GM12864 (cell line): ENCODE data around the gene GIPC3.

Experiments used
- DNase-seq: peaks from one replicate; pipeline ENCODE4 v3.0.0-alpha.2; 2011; ENCODE audit warnings: low read depth
- H3K4me3 ChIP-seq: 2 replicates; pipeline ENCODE4 v1.5.1; 2011; ENCODE audit warnings: mild to moderate bottlenecking, low read depth, low read length, control low read depth
- TF ChIP-seq, protein P1 (sequence below): IDR thresholded peaks from 2 replicates; pipeline ENCODE4 v1.5.1; 2011; ENCODE audit warnings: low read depth, mild to moderate bottlenecking, moderate library complexity, low read length, control low read depth, inconsistent platforms; ENCODE audit errors: missing control alignments

GIPC3 gene

DNA sequence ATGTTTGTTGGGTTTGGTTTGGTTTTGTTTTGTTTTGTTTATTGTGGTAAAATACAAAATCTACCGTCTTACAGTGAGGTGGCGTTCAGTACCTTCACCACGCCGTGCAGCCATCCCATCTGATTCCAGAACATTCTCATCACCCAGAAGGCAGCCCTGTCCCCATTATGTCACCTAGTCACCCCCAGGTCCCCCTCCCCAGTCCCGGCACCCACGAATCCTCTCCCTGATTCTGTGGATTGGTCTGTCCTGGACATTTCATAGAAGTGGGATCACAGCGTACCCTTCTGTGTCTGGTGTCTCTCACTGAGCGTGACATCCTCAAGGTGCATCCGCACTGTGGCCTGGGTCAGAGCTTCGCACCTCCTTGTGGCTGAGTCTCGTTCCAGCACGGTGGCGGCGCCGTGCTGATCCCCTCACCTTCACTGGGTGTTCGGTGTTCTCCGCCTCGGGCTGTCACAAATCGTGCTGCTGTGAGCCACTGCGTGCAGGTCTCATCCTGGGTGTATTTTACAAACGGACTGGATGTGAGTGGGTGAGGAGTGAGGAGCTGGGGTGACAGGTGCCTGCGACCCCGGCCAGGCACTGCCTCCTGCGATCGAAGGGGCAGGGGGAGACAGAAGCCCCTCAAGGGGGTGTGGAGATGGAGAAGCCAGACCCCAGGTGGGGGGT is 46.9 kb upstream of the GIPC3 start:
- no peak for DNase-seq
- TF ChIP-seq, protein P1, sequence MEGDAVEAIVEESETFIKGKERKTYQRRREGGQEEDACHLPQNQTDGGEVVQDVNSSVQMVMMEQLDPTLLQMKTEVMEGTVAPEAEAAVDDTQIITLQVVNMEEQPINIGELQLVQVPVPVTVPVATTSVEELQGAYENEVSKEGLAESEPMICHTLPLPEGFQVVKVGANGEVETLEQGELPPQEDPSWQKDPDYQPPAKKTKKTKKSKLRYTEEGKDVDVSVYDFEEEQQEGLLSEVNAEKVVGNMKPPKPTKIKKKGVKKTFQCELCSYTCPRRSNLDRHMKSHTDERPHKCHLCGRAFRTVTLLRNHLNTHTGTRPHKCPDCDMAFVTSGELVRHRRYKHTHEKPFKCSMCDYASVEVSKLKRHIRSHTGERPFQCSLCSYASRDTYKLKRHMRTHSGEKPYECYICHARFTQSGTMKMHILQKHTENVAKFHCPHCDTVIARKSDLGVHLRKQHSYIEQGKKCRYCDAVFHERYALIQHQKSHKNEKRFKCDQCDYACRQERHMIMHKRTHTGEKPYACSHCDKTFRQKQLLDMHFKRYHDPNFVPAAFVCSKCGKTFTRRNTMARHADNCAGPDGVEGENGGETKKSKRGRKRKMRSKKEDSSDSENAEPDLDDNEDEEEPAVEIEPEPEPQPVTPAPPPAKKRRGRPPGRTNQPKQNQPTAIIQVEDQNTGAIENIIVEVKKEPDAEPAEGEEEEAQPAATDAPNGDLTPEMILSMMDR = no peak
- H3K4me3 ChIP-seq = no peak overlapping the region

DNA sequence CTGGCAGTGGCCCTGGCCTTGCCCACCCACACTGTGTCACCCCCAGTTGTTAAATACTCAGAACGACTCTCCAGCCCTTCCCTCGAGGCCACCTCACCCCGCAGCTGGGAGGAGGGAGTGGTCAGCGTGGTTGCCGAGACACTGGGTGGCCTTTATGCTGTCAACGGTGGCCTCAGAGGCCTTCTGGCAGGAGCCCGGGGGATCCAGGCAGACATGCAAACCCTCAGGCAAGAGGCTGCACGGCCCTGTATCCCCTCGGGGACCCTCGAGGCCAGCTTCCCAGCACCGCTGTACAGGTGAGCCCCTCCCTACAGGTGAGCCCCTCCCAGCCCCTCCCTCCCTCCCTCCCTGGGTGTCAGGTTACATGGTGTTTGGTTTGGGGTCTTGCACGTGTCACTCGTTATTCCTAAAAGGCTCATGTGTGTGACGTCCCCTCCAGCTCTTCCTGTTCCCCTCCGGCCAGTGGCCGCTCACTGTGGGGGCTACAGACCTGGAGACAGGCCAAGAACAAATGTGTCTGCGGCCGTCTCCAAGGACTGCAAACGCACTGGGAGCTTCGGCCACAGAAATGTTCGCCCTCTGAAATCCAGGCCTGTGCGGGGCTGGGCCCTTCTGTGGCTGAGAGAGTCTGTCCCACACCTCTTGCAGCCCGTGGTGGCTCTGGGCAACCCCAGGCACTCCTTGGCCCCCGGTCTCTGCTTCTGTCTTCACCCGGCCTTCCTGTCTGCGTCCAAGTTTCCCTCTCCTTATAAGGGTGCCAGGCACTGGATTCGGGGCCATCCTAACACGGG is 46.1 kb upstream of the GIPC3 start, which contains the start of gene TEKTIP1:
TSS of gene TEKTIP1 (plus strand) at position 210 of the 791 bp plus-strand sequence. CDS start at position 214, 4 bp downstream.
- no peak for DNase-seq
- TF ChIP-seq, protein P1 = no peak

DNA sequence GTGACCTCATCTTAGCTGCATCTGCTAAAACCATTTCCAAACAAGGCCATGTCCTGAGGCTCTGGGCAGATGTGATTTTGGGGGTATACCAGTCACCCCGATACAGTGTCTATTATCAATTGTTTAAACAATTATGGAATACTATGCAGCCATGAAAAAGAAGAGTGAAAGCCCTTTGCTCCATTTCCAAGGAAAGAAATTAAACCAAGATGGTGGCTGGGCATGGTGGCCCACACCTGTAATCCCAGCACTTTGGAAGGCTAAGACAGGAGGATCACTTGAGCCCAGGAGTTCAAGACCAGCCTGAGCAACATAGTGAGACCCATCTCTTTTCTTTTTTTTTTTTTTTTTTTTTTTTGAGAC is 45.5 kb upstream of the GIPC3 start:
- TF ChIP-seq, protein P1 = no peak
- H3K4me3 ChIP-seq = no peak overlapping the region
- DNase-seq = no peak

More for the DNA sequence above, 46.1 kb upstream of the GIPC3 start, which contains the start of gene TEKTIP1:
- no peak within 1 kb of the TSS for H3K4me3 ChIP-seq

DNA sequence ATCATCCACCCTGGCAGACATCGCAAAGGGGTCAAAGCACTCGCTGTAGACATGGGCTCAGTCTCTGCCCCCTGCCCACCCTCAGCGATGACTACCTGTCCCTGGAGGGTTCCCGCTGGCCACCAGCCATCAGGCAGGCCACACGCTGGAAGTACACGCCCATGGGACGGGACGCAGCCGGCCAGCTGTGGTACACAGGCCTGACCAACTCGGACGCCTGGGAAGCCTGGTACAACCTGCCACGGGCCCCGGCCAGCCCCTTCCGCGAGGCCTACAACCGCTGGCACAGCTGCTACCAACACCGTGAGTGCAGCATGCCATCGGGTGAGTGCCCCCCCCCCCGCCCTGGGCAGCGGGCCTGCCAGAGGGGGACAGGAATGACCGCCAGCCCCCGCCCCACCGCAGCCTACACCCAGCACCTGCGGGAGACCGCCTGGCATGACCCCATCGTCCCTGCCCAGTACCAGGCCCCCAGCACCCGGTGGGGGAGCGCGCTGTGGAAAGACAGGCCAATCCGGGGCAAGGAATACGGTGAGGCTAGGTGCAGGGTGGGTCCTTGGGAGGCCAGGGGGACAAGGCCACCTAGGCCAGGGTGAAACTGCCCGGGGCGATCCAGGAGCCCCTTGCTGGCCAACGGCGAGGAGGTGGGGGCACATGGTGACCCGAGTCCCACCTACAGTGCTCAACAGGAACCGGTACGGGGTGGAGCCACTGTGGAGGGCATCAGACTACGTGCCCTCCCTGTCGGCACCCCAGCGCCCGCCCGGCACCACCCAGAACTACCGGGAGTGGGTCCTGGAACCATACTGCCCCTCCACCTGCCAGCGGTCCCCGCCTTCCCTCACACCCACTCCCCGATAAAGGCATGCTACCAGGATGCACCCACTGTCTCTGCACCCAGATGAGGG is 41.9 kb upstream of the GIPC3 start:
- no peak for DNase-seq
- TF ChIP-seq, protein P1 = no peak
- H3K4me3 ChIP-seq = no peak overlapping the region

DNA sequence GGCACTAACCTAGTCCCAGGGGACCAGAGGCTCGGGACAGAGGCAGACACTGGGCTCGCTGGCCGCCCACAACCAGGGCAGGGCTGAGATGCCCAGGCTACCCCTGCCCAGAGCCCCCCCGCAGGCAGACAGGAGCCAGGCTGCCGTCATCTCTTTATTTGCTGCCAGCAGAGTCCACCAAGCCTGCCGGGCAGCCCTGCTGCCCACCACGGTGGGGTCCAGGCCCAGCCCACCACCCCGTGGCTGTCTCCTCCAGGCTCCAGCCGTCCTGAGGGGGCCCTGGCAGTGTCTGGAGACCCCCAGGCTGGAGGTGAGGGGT is 41.3 kb upstream of the GIPC3 start:
- no peak overlapping the region for H3K4me3 ChIP-seq
- DNase-seq = no peak
- TF ChIP-seq, protein P1 = no peak

DNA sequence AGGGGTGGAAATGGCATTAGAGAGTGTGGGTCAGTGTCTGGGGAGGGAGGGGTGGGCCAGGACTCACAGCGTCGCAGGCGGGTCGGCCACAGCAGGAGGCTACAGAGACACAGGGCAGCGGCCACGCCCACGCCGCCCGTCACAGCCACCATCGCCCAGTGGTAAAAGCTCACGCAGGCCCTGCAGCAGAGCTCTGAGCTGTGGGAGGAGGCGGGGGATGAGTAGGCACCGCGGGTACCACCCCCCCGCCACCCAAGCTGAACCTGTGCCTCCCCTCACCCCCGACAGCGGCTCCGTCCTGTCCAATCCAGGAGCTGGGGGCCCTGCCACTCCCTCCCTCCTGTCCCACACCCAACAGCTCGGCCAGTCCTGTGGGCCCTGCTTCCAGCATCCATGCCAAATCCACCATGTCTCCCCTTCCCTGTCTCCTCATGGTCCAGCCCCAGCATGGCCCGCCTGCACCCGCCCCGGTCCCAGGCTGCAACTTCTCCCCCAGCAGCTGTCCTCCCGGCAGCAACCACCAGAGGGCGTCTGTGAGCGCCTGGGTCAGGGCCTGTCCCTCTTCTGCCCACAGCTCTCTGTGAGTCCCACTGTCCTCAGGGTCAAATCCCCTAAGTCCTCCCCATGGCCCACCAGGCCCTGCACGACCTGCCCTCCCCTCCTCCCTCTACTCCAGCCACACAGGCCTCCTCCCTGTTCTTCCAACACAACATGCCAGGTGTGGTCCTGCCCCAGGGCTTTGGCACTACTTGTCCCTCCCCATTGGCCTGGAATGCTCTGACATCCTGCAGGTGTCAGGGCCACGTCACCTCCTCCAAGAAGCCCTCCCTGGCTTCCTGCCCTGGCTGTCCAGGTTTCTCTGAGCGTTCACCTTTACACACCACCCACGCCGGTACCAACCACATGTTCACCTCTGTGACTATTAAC is 40.3 kb upstream of the GIPC3 start:
- H3K4me3 ChIP-seq = no peak overlapping the region
- TF ChIP-seq, protein P1 = peak; percentile 97
- no peak for DNase-seq
